Measurements from ENCODE around the gene PRUNE1.
A peak's percentile ranks its signal among the peaks of the same experiment; 100 is the strongest.

The PRUNE1 gene

DNA sequence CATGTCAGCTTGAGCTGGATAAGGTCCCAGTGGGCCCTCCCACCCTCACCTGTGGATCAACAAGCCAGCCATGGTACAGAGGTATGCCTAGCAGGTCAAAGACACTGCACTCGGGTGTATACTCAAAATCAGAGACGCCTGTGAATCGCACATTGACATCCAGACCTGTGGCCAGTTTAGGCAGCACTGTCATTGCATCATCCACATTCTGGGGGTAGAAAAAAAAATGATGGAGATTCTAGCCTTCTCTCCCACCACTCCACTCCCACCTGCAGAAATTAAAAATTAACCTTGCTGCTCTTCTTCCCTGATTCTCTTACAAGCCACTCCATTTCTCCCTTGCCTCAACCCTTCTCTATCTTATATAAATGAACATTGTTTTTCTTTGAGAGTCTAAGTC lies 7.8 kb upstream of the PRUNE1 start:
- no peak overlapping the region for H3K27ac ChIP-seq
- no peak overlapping the region for H3K4me3 ChIP-seq
- DNase-seq (ENCODE audit: low spot score): no peak
- TF ChIP-seq, protein P1, sequence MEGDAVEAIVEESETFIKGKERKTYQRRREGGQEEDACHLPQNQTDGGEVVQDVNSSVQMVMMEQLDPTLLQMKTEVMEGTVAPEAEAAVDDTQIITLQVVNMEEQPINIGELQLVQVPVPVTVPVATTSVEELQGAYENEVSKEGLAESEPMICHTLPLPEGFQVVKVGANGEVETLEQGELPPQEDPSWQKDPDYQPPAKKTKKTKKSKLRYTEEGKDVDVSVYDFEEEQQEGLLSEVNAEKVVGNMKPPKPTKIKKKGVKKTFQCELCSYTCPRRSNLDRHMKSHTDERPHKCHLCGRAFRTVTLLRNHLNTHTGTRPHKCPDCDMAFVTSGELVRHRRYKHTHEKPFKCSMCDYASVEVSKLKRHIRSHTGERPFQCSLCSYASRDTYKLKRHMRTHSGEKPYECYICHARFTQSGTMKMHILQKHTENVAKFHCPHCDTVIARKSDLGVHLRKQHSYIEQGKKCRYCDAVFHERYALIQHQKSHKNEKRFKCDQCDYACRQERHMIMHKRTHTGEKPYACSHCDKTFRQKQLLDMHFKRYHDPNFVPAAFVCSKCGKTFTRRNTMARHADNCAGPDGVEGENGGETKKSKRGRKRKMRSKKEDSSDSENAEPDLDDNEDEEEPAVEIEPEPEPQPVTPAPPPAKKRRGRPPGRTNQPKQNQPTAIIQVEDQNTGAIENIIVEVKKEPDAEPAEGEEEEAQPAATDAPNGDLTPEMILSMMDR (IDR thresholded peaks at IDR 0.05): no peak

DNA sequence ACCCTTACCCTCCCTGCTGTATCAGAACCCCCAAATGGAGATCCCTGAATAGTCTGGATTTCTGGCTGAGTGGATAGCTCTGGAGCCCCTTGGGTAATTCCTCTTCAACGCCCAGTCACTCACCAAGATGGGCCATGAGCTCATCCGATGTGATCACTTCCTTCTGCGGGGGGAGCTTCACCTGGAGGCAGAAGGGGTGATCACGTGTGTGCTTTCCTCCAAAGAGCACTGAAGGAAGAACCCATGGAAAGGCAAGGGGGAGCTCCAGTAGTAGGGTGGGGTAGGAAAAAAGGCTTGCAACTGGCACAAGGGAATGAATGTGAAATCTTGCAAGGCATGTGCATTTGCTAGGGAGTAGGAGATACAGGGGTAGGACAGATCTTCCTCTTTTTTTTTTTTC lies 6.6 kb upstream of the PRUNE1 start:
- no peak overlapping the region for H3K27ac ChIP-seq

DNA sequence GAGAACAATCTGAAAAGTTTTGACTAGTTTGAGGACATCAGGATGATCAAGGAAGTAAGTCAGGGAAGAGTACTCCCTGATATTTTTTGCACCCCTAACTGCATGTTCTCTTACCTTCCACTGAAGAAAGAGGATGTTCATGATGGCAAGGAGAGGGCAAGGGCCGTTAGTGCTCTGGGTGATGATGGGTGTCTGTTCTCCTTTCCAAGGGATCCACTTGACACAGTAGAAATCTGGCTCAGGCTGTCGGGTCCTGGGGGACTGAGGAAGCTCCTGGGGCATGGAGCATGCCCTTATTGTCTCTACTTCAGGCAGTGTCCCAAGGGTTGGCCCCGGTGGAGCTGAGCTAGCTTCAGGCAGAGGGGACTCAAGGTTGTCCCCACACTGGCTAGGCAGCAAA lies 6.2 kb upstream of the PRUNE1 start:
- DNase-seq (ENCODE audit: low spot score): no peak
- Histone ChIP-seq H3K4me3 (no peak overlapping the region), H3K27ac (peak overlapping the region in 1 of 2 donors; percentile 54)
- TF ChIP-seq, protein P1 (IDR thresholded peaks at IDR 0.05): no peak

More for the DNA sequence above, 6.6 kb upstream of the PRUNE1 start:
- TF ChIP-seq, protein P1 (IDR thresholded peaks at IDR 0.05): no peak
- H3K4me3 ChIP-seq: no peak overlapping the region
- DNase-seq (ENCODE audit: low spot score): no peak

DNA sequence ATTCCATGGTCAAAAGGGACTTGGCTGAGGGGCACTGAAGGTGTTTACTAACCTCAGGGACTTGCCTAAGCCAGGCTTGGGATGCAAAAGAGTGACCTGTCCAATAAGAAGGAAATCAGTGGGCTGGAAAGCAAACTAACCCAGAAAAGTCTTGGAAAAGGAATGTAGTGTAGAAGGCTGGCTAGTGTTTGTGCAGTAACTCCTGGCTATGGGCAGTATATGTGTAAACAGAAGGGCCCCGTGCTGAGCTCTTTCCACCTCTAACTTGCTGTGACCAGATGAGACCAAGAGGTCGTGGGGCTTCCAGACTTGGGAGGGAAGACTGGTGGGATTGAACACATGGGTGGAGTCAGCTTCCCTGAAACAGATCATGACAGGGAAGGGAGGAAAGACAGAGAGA lies 5.6 kb upstream of the PRUNE1 start:
- DNase-seq (ENCODE audit: low spot score): no peak
- Histone ChIP-seq H3K4me3 (peak overlapping the region; percentile 44), H3K27ac (peak overlapping the region; percentile 10 to 54)
- TF ChIP-seq, protein P1 (IDR thresholded peaks at IDR 0.05): no peak

DNA sequence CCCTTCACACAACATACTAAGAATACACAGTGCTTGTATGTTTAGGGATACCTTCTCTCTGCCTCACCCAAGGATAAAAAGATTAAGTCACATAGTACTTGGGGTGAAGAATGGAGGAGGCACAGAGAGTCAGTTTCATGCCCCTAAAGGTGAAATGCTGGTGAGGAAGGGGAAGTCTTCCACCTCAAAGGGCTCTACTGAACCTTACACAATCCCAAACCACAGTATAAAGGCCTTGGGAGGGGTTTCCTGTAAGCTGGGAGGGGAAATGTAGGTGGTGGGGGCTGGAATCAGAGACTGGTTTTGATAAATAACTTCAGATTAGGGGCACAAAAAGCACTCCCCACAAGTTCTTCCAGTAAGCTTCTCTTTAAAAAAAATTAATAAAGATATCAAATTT lies 5.1 kb upstream of the PRUNE1 start:
- no peak for DNase-seq (ENCODE audit: low spot score)
- TF ChIP-seq, protein P1 (IDR thresholded peaks at IDR 0.05): no peak
- Histone ChIP-seq H3K4me3 (peak overlapping the region; percentile 44), H3K27ac (peak overlapping the region; percentile 10 to 54)

DNA sequence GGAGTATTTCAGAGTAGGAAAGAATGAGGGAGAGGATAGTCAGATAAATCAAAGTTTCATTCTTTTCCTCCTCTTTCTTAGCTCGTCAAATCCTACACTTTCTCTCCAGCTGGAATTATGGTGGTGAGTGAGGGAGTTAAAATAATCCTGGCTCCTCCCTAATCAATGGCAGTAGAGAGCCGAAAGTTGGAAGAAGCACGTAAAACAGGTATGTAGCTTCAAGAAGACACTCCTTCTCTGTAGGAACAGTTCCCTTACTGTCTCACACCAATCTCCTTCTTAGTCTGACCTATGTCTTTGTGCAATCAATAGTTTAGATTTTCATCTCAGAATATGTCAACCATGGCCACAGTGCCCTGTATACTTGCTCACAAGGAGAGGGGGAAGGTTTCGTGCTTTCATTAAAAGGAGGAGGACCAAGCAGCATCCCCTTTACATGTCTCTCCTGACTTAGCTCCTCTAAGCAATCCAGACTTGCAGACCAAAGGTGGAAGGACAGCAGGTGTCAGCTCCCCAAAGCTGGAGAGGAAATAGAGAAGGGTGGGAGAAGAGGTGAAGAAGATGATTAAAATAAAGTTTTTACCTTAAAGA lies 2.4 kb upstream of the PRUNE1 start:
- TF ChIP-seq, protein P1 (IDR thresholded peaks at IDR 0.05): no peak
- Histone ChIP-seq H3K4me3 (peak overlapping the region; percentile 79), H3K27ac (peak overlapping the region; percentile 64 to 94)
- no peak for DNase-seq (ENCODE audit: low spot score)

DNA sequence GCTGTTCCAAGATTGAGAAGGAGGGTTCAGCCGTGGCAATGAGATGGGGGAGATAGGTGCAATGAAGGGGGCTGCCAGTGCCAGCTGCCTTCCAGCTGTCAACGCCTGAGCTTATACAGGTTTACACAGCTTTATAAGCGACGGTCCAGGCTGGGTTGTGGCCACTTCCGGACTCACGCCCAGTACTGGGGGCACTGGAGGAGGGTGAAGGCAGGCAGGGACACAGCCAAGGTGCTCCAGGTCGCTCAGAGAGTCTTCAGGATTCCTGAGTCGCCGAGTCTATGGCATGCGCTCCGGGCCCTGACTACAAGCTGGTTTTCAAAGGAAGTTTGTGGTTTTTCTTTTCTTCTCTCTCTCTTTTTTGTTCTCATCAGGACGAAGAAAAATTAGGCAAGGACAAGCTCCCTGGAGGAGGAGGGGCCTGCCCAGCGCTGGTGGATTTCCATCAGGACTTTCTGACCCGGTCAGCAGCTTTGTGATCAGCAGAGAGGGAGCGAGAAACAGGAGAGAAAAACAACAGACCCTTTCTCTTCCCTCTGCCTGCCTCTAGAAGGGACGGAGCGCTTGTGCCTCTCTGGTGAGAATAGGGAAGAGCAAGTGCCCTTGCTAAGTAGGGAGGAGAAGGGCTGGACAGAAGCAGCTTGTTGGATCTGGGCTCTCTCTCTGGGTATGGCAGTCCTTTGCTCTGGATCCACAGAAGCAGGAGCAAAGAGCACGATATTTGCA lies 1.8 kb upstream of the PRUNE1 start, which contains the start of gene MINDY1:
Gene MINDY1, minus strand, starts transcription at position 576 of the 726 bp plus-strand sequence. CDS start 4,285 bp downstream, outside the sequence.
- DNase-seq (ENCODE audit: low spot score): no peak
- TF ChIP-seq, protein P1 (IDR thresholded peaks at IDR 0.05): peak; percentile 29
- Histone ChIP-seq H3K27ac (peak within 1 kb of the TSS; percentile 64 to 94), H3K4me3 (peak within 1 kb of the TSS; percentile 91)

Data from coronary artery (tissue), 2 donors.